KMS-11 (cell line): ENCODE measurements around the gene LPP.

ENCODE experiments used
- H2AFZ ChIP-seq: fragments of 200-600 bp; sonication (generic); 2 replicates; pipeline ENCODE4 v1.6.1; 2016; ENCODE audit warnings: antibody characterized with exemption, mixed run types, low read depth
- H3K27ac ChIP-seq: fragments of 200-600 bp; sonication (generic); 2 replicates; pipeline ENCODE4 v1.6.1; 2016; ENCODE audit warnings: mild to moderate bottlenecking, mixed run types
- H3K27me3 ChIP-seq: fragments of 200-600 bp; sonication (generic); 2 replicates; pipeline ENCODE4 v1.6.1; 2017; ENCODE audit warnings: mild to moderate bottlenecking, low read depth, mixed run types, moderate library complexity; ENCODE audit not compliant: insufficient read depth
- H3K36me3 ChIP-seq: fragments of 200-600 bp; sonication (generic); 2 replicates; pipeline ENCODE4 v1.6.1; 2017; ENCODE audit warnings: mild to moderate bottlenecking, mixed run types; ENCODE audit not compliant: insufficient read depth
- H3K4me1 ChIP-seq: fragments of 200-600 bp; sonication (generic); 2 replicates; pipeline ENCODE4 v1.6.1; 2016; ENCODE audit warnings: mild to moderate bottlenecking, low read depth, mixed run types; ENCODE audit not compliant: poor library complexity, severe bottlenecking
- H3K4me2 ChIP-seq: fragments of 200-600 bp; sonication (generic); 2 replicates; pipeline ENCODE4 v1.7.0; 2016; ENCODE audit warnings: mild to moderate bottlenecking, mixed run types
- H3K4me3 ChIP-seq: fragments of 200-600 bp; sonication (generic); IDR thresholded peaks from 2 replicates; pipeline ENCODE4 v1.6.1; 2017; ENCODE audit warnings: low read depth, low read length, mixed read lengths; ENCODE audit not compliant: insufficient read depth
- H3K79me2 ChIP-seq: fragments of 200-600 bp; sonication (generic); 2 replicates; pipeline ENCODE4 v1.6.1; 2016; ENCODE audit warnings: low read depth, mixed run types; ENCODE audit not compliant: insufficient read depth
- H3K9ac ChIP-seq: fragments of 200-600 bp; sonication (generic); 2 replicates; pipeline ENCODE4 v1.6.1; 2016; ENCODE audit warnings: mild to moderate bottlenecking, mixed run types
- H4K20me1 ChIP-seq: fragments of 200-600 bp; sonication (generic); 2 replicates; pipeline ENCODE4 v1.6.1; 2016; ENCODE audit warnings: mild to moderate bottlenecking, mixed run types; ENCODE audit not compliant: insufficient read depth
- CTCF ChIP-seq: fragments of 200-600 bp; sonication (generic); conservative IDR thresholded peaks from 2 replicates; pipeline ENCODE4 v1.6.1; 2017; ENCODE audit warnings: low read depth, mild to moderate bottlenecking, antibody characterized with exemption, low read length, moderate library complexity, mixed read lengths

The LPP gene

GRCh38 chr3:188231456-188231855, 77.5 kb downstream of the LPP start:
- H3K27ac ChIP-seq: no peak overlapping the region
- no peaks in the 10 kb centered on the region for H3K36me3 ChIP-seq
- no peak overlapping the region for H2AFZ ChIP-seq
- H3K79me2 ChIP-seq: no peaks in the 10 kb centered on the region
- H3K9ac ChIP-seq: no peak overlapping the region
- no peaks in the 10 kb centered on the region for H4K20me1 ChIP-seq
- H3K4me2 ChIP-seq: no peak overlapping the region
- H3K4me3 ChIP-seq: no peak overlapping the region
- no peaks in the 10 kb centered on the region for H3K27me3 ChIP-seq
- H3K4me1 ChIP-seq: peaks cover 6% of the 10 kb centered on the region
- no peak for TF ChIP-seq CTCF

- Histone ChIP-seq H3K4me2 (no peak overlapping the region), H2AFZ (no peak overlapping the region), H3K27ac (no peak overlapping the region), H3K79me2 (no peaks in the 10 kb centered on the region), H3K4me3 (no peak overlapping the region), H3K4me1 (peaks cover 6% of the 10 kb centered on the region), H3K36me3 (no peaks in the 10 kb centered on the region), H3K27me3 (no peaks in the 10 kb centered on the region), H3K9ac (no peak overlapping the region), H4K20me1 (no peaks in the 10 kb centered on the region)
- no peak for TF ChIP-seq CTCF
Measured at GRCh38 chr3:188232656-188233055, 78.7 kb downstream of the LPP start.

GRCh38 chr3:188233320-188233719, 79.4 kb downstream of the LPP start:
- Histone ChIP-seq H4K20me1 (no peaks in the 10 kb centered on the region), H3K4me2 (no peak overlapping the region), H3K27ac (no peak overlapping the region), H3K9ac (no peak overlapping the region), H3K27me3 (no peaks in the 10 kb centered on the region), H3K4me1 (peaks cover 6% of the 10 kb centered on the region), H2AFZ (no peak overlapping the region), H3K36me3 (no peaks in the 10 kb centered on the region), H3K79me2 (no peaks in the 10 kb centered on the region), H3K4me3 (no peak overlapping the region)
- TF ChIP-seq CTCF: no peak

- no peak overlapping the region for H2AFZ ChIP-seq
- H3K4me2 ChIP-seq: no peak overlapping the region
- H3K4me1 ChIP-seq: peaks cover 6% of the 10 kb centered on the region
- no peak overlapping the region for H3K27ac ChIP-seq
- H3K27me3 ChIP-seq: no peaks in the 10 kb centered on the region
- H3K36me3 ChIP-seq: no peaks in the 10 kb centered on the region
- H3K4me3 ChIP-seq: no peak overlapping the region
- no peak overlapping the region for H3K9ac ChIP-seq
- H4K20me1 ChIP-seq: no peaks in the 10 kb centered on the region
- TF ChIP-seq CTCF: no peak
- no peaks in the 10 kb centered on the region for H3K79me2 ChIP-seq
Measured at GRCh38 chr3:188234132-188234531, 80.2 kb downstream of the LPP start.

- H3K36me3 ChIP-seq: no peaks in the 10 kb centered on the region
Measured at GRCh38 chr3:188236271-188236670, 82.3 kb downstream of the LPP start.

More at GRCh38 chr3:188236271-188236670, 82.3 kb downstream of the LPP start:
- Histone ChIP-seq H3K27me3 (no peaks in the 10 kb centered on the region), H4K20me1 (no peaks in the 10 kb centered on the region), H3K4me3 (no peak overlapping the region), H3K4me1 (peaks cover 6% of the 10 kb centered on the region), H3K9ac (no peak overlapping the region), H2AFZ (no peak overlapping the region), H3K27ac (no peak overlapping the region), H3K4me2 (no peak overlapping the region), H3K79me2 (no peaks in the 10 kb centered on the region)
- no peak for TF ChIP-seq CTCF
